ENCODE measurements around the gene ATF6.

Gene ATF6

DNA sequence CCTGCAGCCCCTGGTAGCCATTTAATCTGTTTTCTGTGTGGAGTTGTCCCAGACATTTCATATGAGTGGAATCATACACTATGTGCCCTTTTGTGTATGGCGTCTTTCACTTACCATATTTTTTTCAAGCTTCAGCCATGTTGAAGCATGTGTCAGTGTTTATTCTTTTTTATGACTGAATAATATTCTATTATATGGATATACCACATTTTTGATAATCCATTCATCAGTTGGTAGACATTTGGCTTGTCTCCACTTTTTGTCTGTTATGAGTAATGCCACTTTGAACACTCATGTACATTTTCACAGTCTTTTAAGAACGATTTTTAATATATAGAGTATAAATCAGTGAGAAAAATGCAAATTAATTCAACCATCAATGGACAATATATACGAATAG, 44.7 kb downstream of the ATF6 start:
- no peak for DNase-seq (ENCODE audit: low read depth)
- TF ChIP-seq, protein P1, sequence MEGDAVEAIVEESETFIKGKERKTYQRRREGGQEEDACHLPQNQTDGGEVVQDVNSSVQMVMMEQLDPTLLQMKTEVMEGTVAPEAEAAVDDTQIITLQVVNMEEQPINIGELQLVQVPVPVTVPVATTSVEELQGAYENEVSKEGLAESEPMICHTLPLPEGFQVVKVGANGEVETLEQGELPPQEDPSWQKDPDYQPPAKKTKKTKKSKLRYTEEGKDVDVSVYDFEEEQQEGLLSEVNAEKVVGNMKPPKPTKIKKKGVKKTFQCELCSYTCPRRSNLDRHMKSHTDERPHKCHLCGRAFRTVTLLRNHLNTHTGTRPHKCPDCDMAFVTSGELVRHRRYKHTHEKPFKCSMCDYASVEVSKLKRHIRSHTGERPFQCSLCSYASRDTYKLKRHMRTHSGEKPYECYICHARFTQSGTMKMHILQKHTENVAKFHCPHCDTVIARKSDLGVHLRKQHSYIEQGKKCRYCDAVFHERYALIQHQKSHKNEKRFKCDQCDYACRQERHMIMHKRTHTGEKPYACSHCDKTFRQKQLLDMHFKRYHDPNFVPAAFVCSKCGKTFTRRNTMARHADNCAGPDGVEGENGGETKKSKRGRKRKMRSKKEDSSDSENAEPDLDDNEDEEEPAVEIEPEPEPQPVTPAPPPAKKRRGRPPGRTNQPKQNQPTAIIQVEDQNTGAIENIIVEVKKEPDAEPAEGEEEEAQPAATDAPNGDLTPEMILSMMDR (IDR thresholded peaks at IDR 0.05; ENCODE audit: low read depth, low read length), result no peak
- H3K4me3 ChIP-seq (ENCODE audit: low read depth, low read length), result no peak overlapping the region

DNA sequence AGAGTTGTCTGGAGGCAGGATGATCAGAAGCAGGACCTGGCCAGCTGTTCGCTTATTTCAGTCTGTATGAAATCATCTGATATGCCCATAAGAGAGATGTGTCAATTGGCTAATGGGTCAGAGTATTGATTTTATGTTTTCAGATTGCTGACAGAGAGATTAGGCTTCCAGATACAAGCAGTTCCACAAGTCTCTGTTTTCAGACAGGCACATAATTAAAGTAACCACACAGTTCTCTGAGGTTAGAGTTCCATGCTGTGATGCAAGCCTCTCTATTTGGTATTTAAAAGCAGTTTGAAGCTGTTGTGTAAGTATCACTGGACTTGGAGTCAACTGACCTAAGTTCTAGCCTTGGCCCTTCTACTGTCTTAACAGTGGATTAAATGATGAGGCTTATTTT, 50.1 kb downstream of the ATF6 start:
- peak; percentile 46 for DNase-seq (ENCODE audit: low read depth)
- TF ChIP-seq, protein P1 (IDR thresholded peaks at IDR 0.05; ENCODE audit: low read depth, low read length), result no peak
- TF ChIP-seq MYC (IDR thresholded peaks at IDR 0.05; ENCODE audit: low read depth, low read length) (no peak), POLR2A (IDR thresholded peaks at IDR 0.05; ENCODE audit: extremely low read depth, insufficient read length) (no peak)
- TF ChIP-seq, protein P2, sequence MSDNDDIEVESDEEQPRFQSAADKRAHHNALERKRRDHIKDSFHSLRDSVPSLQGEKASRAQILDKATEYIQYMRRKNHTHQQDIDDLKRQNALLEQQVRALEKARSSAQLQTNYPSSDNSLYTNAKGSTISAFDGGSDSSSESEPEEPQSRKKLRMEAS (IDR thresholded peaks at IDR 0.05; ENCODE audit: low read depth, low read length), result no peak
- no peak overlapping the region for H3K4me3 ChIP-seq (ENCODE audit: low read depth, low read length)

DNA sequence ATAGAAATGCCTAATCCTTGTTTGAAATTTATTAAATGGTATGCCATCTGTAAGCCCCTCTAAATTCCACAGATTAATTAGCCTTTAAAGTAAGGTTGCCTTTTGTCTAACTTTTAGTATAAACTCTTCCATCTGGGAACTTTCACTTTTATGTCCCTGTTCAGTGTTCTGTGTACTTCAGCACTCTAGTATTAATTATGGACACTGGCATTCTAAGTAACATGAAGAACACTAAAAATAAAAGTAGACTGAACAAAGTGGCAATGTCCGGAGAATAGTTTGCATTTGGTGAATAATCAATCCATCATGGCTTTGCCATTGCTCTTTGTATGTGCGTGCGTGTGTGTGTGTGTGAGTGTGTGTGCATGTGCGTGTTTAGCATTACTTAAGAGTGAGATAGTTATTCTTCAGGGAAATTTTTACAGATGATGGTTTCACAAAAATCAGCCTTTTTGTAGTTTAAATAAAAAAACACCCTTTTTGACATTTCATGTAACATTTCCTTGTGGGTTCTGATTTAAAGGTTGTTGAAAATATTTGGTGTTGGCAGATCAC, 51.1 kb downstream of the ATF6 start:
- DNase-seq (ENCODE audit: low read depth), result no peak
- TF ChIP-seq MYC (IDR thresholded peaks at IDR 0.05; ENCODE audit: low read depth, low read length) (no peak), POLR2A (IDR thresholded peaks at IDR 0.05; ENCODE audit: extremely low read depth, insufficient read length) (no peak)
- TF ChIP-seq, protein P2 (IDR thresholded peaks at IDR 0.05; ENCODE audit: low read depth, low read length), result no peak
- TF ChIP-seq, protein P1 (IDR thresholded peaks at IDR 0.05; ENCODE audit: low read depth, low read length), result no peak
- no peak overlapping the region for H3K4me3 ChIP-seq (ENCODE audit: low read depth, low read length)

DNA sequence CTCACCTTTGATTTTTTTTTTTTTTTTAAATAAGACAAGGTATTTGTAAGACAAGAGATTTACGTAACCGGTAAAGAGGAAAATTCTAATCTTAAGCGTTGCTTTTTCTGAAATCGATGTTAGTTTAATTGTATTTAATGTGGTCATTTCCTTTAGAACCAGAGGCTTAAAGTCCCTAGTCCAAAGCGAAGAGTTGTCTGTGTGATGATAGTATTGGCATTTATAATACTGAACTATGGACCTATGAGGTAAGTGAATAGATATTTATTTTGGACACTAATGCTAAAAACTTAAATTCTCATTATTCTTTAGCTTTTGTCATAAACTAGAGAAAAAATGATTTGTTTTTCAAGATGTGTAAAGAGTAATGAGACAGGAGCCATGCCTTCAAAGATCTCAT, 54.8 kb downstream of the ATF6 start:
- DNase-seq (ENCODE audit: low read depth), result no peak
- TF ChIP-seq, protein P1 (IDR thresholded peaks at IDR 0.05; ENCODE audit: low read depth, low read length), result no peak
- TF ChIP-seq MYC (IDR thresholded peaks at IDR 0.05; ENCODE audit: low read depth, low read length), result no peak
- TF ChIP-seq POLR2A (IDR thresholded peaks at IDR 0.05; ENCODE audit: extremely low read depth, insufficient read length), result no peak
- TF ChIP-seq, protein P2 (IDR thresholded peaks at IDR 0.05; ENCODE audit: low read depth, low read length), result no peak
- H3K4me3 ChIP-seq (ENCODE audit: low read depth, low read length), result no peak overlapping the region

DNA sequence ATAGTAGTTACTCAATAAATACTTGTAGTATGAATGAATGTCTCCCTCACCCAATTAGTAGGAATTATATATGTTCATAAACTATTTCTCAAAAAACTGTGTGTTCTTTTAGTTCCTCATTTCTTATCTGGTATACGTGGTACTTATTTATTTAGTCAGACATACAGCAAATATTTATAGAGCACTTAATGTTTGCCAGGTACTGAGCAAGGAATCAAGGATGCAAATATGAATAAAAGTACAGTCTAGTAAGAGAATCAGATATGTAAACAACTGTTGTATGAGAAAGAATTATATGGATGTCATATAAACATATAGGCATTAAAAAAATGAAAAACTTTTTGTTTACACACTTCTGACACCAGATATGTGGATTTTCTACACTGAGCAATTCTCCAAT, 58.5 kb downstream of the ATF6 start:
- TF ChIP-seq, protein P2 (IDR thresholded peaks at IDR 0.05; ENCODE audit: low read depth, low read length), result no peak
- no peak for TF ChIP-seq POLR2A (IDR thresholded peaks at IDR 0.05; ENCODE audit: extremely low read depth, insufficient read length)
- TF ChIP-seq, protein P1 (IDR thresholded peaks at IDR 0.05; ENCODE audit: low read depth, low read length), result no peak
- DNase-seq (ENCODE audit: low read depth), result no peak
- H3K4me3 ChIP-seq (ENCODE audit: low read depth, low read length), result no peak overlapping the region

DNA sequence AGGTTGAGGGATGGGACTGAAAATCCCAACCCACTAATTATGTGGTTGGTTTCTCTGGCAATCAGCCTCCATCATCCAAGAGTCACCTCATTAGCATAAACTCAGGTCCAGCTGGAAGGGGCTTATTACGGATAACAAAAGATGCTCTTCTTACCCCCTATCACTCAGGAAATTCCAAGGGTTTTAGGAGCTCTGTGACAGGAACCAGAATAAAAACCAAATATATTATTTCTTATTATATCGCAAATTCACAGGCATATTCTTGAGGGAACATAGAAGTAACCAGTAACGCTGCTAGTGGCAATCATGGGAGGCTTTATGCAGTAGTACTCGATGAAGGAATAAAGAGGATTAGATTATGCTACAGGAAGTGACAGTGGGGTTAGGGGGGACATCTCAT, 59.7 kb downstream of the ATF6 start:
- no peak overlapping the region for H3K4me3 ChIP-seq (ENCODE audit: low read depth, low read length)
- DNase-seq (ENCODE audit: low read depth), result no peak
- TF ChIP-seq POLR2A (IDR thresholded peaks at IDR 0.05; ENCODE audit: extremely low read depth, insufficient read length), result no peak

Measured in NB4 (cell line).